ENCODE data around the gene PRUNE2.

The PRUNE2 gene

DNA sequence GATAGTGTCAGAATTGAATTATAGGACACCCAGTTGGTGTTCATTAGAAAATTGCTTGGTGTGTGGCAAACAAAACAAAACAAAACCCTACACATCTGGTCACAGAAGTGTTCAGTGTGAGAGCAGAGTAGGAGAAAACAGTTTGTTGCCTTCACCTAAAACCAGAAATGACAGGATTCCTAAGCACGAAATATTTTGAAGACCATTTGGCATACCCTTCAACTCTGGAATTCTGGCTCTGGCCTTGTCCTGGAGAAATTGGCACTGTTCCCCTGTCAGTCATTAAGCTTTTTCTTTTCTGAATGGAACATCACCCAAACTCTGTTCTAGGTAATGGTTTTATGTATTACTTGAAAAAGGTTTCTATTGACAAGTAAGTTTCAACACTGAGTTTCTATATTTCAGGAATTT is 251.9 kb downstream of the PRUNE2 start:
- no peak for DNase-seq

DNA sequence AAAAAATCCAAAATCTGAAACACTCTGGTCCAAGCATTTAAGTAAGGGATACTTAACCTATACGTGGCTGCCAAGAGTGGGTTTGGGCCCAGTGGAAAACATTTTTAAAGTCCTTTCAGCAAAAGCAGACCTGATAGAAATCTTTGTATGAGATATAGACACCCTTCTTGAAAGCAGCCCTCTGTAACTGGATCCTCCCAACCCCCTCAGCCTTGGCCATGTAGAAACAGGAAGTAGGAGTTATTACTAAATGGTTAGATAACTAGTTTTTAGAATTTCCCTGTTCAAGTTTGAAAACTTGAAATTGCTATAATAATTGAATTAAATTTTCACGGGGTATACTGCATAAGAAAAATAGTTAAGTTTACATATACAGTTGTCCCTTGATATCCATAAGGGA is 253.0 kb downstream of the PRUNE2 start:
- DNase-seq = no peak

DNA sequence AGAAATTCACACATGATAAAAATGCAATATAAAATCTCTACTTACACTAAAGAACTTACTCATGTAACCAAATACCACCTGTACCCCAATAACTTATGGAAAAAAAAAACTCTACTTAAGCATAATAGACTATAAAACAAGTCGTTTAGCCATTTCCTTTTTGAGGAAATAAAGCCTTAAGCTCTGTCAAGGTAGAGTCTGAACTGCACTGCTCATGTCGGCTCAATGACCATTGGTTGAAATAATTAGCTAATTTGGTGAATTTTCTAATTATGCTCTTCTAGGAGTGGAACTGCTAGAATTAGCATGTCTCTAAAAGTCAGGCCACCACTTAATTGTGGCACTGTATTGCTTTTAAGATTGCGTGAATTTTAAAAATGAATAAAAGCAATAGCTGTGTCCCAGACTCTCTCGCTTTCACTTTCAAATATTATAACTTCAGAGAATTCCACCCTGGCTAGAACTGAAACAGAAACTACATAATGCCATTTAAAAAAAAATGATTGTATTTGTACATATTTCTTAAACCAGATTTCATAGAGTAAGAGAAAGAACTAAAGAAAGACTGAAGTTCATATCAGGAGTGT is 254.7 kb downstream of the PRUNE2 start:
- DNase-seq = no peak

DNA sequence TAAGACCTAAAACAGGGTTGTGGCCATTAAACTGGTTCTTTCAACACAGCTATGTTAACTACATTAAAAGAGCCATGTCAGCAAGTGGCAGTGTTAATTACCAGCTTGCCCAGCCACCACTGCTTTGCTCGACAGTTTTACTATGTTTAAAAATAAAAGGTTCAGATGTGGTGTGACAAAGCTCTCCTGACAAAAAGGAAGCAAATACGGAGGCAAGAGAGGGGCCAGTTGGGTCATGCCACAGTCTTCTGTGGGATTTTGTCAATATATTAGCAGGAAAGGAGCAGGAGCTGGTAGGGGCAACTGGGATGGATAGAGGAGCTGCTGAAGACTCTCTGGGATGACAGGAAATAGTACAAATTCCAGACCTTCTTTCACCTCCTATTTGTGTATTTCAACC is 255.2 kb downstream of the PRUNE2 start:
- DNase-seq = no peak

DNA sequence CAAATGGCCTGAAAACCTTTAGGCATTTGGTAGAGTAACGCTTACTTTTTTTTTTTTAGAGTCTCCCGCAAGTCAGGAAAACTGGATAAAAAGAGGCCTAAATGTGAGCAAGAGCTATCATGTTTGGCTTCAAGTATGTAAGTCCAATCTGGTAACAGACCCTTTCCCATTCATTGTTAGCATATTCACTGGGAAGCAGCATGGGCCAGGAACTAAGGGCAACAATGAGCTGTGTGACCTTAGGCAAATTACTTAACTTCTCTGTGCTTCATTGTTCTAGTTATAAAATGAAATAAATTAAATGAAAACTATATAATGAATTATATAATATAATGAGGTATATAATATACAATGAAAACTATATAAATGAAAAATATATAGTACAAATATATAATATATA is 256.0 kb downstream of the PRUNE2 start:
- no peak for DNase-seq

DNA sequence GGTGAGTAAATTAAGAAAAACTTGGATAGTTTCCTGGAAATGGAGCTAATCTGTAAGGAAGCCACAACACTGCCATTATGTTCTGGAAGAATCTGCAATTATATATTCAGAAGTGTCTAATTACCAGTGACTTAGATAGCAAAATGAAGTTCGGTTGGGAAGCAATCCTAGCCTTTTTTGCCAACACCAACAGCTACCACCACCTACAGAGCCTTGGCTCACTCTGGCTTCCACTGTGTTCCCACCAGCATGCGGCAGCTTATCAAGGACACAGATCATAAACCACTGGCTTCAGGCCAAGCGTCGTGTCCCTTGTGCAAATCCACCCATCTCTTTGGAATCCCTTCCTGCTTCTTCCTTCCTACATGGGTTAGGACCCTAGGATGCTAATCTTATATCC is 259.7 kb downstream of the PRUNE2 start:
- DNase-seq = peak; percentile 55

DNA sequence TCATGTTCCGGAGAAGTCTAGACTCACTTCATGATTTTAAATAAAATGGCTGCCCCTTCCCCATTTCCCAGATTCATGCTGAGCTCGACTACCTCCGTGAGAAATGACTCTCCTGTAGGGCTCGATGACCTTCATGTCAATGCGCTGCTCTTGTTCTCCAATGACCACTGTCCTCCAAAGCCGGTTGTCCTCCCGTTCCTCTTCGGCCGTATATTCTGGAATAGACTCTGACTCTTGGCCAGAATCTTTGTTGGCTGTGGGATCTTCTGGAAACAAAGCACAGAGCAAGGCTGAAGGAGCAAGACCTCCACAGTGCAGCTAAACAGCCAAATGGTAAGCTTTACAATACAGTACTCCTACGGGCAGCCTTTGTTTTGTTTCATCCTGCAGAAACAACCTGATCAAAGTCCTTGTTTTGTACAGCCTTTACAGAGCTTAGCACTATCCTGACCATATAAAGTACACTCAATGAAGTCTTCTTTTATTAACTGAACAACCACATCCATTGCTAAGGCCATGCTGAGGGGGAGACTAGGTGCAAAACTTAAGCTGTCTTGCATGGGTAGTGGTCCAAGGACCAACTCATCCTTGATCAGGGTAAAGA is 261.2 kb downstream of the PRUNE2 start:
- DNase-seq = no peak

DNA sequence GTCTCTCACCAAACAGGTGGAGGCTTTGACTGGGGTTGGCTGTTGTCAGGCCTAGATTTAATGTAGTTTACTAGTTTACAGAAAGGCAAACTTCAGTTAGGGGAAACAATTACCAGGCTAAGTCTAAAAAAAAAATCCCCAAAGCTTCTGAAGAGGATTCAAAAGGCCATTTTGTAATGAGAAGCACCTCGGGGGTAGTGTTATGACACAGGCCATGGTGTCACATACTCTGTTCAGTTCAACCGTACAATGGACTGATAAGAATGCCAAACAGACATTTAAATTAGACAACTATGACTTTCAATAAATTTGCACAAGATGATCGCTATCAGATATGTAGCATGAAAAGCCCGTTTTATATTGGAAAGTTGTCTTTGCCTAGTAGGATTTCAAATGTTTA is 261.7 kb downstream of the PRUNE2 start:
- DNase-seq = no peak

DNA sequence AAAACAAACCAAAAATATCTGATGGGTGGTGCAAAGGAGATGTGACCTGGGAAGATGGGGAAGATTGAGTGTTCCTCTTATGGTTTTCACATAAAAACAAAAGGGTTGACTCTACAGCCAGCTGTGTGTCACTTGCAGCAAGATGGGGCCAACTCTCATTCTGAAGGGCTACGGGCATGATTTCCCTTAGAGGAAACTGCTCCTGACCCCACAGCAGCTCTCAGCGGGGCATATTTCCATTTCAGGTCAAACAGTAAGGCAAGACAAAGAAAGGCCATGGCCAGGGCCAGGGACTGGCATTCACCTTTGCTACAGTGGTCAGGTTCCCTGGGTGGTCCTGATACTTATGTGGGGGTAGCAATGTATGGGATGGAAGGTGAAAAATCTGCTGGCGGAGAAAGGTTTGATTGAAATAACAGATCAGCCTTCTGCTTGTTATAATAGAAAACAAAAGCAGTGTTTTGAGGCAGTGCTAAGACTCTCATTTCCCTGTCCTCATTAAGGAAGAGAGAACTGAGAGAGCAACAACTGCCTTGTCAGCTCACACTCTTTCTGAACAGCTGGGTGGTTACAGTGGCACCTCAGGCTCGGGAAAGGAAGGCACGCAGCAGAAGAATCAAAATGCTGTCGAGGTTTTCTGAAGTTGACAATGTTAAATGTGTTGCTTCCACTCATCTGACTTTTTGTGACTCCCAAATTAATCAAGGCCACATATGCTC is 262.4 kb downstream of the PRUNE2 start:
- no peak for DNase-seq

DNA sequence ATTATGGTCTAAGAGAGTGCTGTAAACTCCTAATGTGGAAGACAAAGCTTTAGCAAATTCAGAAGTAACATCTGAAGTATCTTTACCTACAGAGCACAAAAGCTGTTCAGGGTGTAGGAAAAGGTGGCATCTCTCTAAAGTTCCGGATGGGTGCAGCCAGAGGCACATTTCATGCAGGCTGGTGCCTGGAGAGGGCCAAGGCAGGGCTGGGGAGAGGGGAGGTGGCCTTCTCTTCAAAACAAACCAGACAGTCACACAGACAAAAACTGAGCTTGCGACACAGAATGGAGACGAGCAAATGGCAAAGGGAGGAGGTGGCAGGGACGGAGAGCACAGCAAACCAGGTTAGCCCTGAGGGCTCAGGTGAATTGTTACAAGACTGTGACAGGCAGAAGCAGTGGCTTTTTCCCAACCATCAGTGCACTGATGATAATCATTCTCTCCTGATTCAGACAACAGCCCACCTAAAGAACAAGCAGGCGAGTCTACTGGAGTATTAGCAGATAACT is 263.2 kb downstream of the PRUNE2 start:
- DNase-seq = no peak

DNA sequence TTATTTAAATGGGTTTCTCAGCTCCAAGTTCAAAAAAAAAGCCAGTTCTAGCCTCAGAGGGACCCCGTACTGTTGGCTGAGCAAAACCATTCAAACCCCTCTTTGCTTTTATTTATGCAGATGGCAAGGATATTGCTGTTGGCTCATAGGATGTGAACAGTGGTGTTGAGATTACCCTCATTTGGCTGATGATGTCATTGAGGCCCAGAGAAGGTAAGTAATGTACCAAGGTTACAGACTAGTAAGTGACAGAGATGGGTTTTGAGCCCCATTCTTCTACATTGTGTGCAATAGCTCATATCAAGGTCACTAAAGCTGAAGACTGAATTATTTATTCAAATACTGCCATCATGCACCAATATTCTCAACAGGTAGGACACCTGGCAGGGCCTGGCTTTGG is 263.8 kb downstream of the PRUNE2 start:
- DNase-seq = no peak

DNA sequence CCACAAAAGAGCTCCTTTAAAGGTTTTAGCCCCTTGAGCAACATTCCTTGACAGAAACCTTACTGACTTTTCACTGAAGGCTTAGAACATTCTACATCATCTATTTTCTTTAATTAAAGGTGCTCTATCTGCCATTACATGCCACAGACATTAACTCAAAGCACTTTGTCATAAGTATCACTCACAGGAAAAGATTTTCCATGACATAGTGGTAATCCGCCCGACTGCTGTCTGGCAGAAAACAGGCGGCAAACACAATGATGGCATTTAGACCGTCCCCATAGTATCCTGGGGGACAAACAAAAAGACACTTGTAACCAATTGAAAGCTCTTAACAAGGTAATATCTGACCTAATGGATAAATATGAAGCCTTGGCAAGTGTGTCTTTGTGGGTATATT is 267.9 kb downstream of the PRUNE2 start:
- DNase-seq = no peak

DNA sequence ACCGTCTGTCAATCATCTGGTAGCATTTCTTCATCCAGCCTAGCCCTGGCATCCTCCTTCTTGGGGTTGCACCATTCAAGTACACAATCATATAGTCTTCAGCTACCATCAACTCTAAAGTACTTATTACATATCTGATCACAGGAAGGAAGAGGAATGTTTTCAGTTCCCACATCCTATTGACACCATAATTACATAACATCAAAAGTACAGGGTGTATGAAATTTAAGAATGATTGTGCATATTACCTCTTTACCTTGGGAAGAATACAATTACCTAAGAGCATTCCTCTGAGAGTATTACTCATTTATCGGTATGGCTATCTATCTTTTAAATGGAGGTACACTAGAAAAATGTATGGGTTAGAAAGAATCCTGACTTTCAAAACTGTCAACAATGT is 268.5 kb downstream of the PRUNE2 start:
- no peak for DNase-seq

DNA sequence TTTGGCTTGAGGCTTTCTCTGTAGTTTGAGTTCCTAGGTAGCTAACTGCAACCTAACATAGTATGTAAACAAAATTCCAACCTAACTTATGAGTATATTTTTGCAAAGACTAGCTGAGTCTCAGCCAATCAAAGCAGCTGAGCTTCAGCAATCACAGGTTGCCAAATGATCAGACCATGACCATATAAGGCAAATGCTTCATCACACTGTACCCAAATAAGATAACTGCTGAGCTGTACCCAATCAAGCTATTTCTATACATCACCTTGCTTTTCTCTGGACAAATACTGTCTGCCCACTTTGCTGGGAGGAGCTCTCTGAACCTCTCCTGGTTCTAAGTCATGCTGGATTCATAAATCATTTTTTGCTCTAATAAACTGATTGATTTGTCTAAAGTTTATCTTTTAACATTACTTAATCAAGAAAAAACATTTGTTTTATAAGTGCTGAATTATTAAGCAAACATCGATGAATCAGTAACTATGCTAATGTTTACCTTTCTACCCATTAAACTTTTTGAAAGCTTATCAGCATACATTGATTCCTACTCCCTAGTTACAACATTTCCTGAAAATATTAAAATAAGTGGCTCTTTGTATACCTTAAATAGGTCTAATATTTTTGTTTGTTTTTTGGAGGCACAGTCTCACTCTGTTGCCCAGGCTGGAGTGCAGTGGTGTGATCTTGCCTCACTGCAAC is 271.4 kb downstream of the PRUNE2 start:
- DNase-seq = no peak

DNA sequence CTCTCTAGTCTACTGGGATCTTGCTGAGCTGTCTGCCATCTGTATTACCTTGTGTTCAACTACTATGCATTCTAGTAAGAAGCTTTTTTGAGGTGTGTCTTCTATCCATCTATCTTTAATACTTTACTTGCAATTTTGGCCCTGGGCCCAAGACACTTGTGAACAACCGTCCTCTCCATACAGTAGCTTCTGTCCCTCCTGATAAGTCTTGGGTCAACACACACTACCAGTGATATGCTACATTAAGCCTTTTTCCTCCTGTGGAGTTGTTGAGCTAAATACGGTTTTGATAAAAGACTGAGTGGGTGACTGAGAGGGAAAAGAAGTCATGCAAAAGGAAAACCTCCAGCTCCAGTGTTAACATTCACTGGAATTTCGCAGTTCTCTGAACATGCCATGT is 275.0 kb downstream of the PRUNE2 start:
- DNase-seq = no peak

DNA sequence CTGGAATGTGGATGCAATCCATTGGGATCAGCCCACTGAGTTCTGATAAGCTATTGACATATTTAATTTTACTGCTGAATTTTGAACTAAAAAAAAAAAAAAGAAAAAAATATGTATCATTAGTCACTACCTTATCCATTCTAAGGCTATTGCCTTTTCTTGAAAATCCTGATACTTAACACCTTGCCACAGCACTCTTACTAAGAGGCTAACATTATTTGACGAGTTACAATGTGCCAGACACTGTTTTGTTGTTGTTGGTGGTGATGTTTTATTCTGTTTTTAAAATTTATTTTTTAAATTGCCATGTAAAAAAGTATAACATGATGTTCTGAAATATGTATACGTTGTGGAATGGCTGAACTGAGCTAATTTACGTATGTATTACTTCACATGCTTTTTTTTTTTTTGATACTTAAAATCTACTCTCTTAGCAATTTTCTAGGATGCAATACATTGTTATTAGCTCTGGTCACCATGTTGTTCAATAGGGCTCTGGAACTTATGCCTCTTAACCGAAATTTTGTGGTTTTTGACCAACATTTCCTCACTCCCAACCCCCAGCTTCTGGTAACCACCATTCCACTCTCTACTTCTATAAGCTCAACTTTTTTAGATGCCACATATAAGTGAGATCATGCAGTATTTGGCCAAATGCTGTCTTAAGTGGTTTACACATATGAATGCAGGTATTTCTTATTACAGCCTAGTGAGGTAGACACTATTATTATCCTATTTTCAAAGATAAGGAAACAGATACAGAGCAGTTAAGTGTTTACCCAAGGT is 276.5 kb downstream of the PRUNE2 start:
- no peak for DNase-seq

DNA sequence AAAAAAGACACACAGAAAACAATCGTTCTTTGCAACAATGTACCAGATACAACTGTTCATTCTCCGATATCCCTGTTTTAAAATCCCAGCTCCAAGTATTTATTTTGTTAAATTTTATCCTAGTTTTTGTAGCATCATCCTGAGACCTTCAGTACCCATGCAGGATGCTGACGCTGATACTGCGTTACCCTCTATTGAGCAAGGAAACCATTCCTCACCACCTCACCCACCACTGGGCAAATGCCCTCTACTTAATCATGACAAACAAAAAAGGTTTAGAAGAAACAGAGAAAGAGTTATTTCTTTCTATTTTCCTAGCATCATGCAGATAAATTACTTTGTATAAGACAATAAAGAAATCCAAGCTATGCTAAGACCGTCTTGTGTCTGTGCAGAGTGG is 277.8 kb downstream of the PRUNE2 start:
- no peak for DNase-seq

DNA sequence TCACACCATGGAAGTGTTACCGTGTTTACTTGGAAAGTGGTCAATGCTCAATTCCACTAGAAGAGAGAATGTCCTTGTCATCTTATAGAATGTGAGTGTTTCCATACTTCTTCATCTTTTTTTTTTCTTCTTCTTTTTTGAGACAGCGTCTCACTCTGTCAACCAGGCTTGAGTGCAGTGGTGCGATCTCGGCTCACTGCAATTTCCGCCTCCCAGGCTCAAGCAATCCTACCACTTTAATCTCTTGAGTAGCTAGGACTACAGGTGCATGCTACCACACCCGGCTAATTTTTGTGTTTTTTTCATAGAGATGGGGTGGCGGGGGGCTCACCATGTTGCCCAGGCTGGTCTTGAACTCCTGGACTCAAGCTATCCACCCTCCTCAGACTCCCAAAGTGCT is 278.9 kb downstream of the PRUNE2 start:
- DNase-seq = no peak

DNA sequence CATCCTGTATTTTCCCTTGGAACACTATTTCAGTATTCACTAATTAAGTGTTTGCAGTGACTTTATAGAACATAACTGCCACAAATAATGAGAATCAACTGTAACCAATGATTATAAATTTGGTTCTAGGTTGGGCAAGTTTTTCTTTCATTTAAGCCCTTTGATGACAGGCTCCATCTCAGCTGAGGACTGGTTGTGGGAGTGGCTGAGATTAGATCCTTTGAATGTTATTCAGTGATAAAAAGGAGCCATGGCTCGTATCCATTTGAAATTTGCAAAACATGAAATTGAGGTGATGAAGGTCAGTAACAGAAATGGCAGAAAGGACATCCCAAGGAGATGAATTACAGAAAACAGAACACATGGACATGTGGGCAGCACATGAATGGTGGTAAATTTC is 279.8 kb downstream of the PRUNE2 start:
- DNase-seq = no peak

DNA sequence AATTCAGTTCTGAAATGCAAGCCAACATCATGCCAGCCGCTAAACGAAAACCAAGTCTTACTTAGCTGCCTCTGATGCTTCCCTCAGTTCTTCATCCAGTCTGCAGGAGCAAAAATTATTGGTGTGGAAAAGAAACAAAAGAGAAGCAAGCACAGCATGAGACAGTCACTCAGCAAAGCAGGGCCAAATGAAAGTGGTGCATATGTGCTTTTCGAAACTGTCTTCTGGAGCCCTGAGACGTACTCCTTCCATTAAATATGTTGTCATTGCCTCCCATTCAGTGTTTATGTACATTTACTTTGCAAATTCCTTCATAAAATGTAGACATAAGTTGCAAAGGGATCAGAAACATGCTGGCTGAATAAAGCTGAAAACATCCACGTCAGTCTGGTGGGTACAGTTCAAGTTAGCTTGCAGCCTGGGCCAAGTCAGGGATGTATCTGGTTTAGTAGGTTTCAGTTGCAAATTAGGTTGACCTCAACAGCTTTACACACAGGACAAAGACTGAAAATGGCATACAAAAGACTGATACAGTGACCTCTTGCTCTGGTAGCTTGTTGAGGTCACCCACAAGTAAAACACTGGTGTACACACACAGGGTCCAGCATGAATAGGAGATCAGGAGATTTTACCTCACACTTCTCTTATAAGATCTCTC is 281.4 kb downstream of the PRUNE2 start:
- no peak for DNase-seq

DNA sequence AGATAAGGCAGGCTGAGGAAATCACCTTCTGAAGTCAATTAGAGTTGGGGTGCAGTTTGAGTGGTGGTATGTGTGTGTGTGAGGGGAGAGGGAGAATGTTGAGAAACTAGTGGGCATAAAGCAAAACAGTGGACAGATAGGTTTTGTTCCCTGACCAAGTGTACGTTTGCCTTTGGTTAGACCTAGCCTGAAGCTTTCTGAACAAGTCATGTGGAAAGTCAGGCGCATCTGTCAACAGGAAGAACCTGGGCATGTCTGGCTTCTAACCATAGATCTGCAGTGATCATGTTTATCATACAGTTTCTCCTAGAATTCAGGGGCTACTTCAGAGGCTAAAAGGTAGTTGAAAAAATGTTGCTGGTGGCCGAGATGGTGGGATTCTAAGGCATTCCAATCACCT is 284.9 kb downstream of the PRUNE2 start:
- no peak for DNase-seq

DNA sequence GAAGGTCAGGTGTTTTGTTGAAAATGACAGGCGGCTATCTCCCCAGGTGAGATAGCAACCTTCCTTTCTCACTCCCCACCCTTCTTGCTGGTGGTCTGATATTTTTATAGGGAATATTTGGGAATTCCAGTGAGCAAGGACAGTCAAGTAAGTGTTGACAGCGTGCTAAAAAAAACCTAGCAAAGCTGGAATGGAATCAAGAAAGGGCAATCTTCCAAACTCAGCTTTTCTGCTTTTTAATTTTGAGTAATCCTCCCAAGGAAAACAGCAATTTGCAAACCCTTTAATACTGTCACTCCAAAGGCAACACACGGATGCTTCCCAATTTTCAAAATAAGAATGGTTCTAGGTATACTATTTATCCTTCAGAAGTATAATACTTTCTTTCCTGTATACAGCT is 285.3 kb downstream of the PRUNE2 start:
- DNase-seq = no peak

DNA sequence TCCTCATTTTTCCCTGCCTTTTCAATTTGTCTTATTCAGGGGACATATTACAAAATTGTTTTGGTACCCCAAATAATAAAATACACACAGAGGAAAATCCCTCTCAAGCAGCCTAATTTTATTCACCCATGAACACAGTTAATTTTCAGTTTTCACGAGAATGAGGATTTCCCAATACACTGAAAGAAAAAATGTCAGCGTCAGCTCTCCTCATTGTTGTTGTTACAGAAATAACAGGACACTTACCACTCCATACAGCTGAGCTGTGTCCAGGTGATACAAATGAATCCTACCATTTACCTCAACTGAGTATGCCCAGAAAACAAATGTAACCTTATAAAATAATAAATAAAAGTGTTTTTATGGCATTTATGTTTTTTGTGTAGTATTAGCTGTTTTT is 286.3 kb downstream of the PRUNE2 start:
- DNase-seq = no peak

Data from NCI-H2081 treated with DMSO at 0.1 percent for 48 hours (cell line).